Heart left ventricle (tissue), 16 donors: ENCODE measurements around the gene OTOGL. TPM values are rescaled to one million over a fixed set of nuclear protein-coding genes. Genes with fewer than 3 reads are reported as not detected.
"Not testable (repeated sequence)": the region's sequence is repeated elsewhere in the genome, so short reads cannot be mapped to it uniquely, and the experiment has no call there.

Source experiments
- ATAC-seq, 4 donors: fragments of 200-7000 bp; cut with Tn5 transposase; one replicate each; pipeline ENCODE4 v1.9.1; 2020 to 2022; ENCODE audit warnings: moderate library complexity in 4 of 4, mild to moderate bottlenecking in 3 of 4, moderate number of reproducible peaks in 1 of 4
- DNase-seq, 5 donors: peaks; one replicate each; pipeline ENCODE4 v3.0.0-alpha.2; 2020
- H3K27ac ChIP-seq, 12 donors: fragments of 200-600 bp; sonication (generic) in 4 of 12; one replicate each; pipeline versions ENCODE4 v1.5.0 to v1.8.0; 2016 to 2022; ENCODE audit warnings: mild to moderate bottlenecking in 2 of 12
- H3K27me3 ChIP-seq, 9 donors: fragments of 200-600 bp; sonication (generic) in 2 of 9; one replicate each; pipeline versions ENCODE4 v1.5.1 to v1.8.0; 2016 to 2022; ENCODE audit warnings: mild to moderate bottlenecking in 3 of 9
- H3K36me3 ChIP-seq, 9 donors: fragments of 200-600 bp; sonication (generic) in 2 of 9; one replicate each; pipeline versions ENCODE4 v1.5.0 to v1.8.0; 2018 to 2022; ENCODE audit warnings: mild to moderate bottlenecking in 2 of 9
- H3K4me1 ChIP-seq, 12 donors: fragments of 200-600 bp; sonication (generic) in 4 of 12; one replicate each; pipeline versions ENCODE4 v1.5.0 to v1.8.0; 2016 to 2022; ENCODE audit warnings: mild to moderate bottlenecking in 3 of 12
- H3K4me3 ChIP-seq, 12 donors: fragments of 200-600 bp; sonication (generic) in 4 of 12; one replicate each; pipeline versions ENCODE4 v1.5.0 to v1.8.0; 2017 to 2022; ENCODE audit warnings: mild to moderate bottlenecking in 9 of 12, moderate library complexity in 4 of 12
- H3K9me3 ChIP-seq, 12 donors: fragments of 200-600 bp; sonication (generic) in 4 of 12; one replicate each; pipeline versions ENCODE4 v1.5.0 to v1.8.0; 2016 to 2022; ENCODE audit warnings: mild to moderate bottlenecking in 1 of 12
- POLR2A ChIP-seq, 2 donors: fragments of 450-650 bp; IDR thresholded peaks; one replicate each; pipeline ENCODE4 v1.6.1; 2017; ENCODE audit warnings: antibody characterized with exemption in 2 of 2, mild to moderate bottlenecking in 2 of 2, moderate library complexity in 2 of 2
- WGBS, 4 donors: extraction: QIAGEN DNeasy Blood & Tissue Kit in 2 of 4; methylation state at CpG; one replicate each; pipeline versions ENCODE4 v1.1.5 to v1.1.7; 2013 to 2018; 5-methylcytosine and 5-hydroxymethylcytosine counted together
- intact Hi-C, 10 donors: fragments of 100-400 bp; cut with DNase I; formaldehyde crosslinking; loops; one replicate each; pipeline versions ENCODE4 v1.11.1 to v1.14.2; 2022
- polyA plus RNA-seq, 2 donors: library from polyadenylated mRNA; stranded (reverse); fragments of 200-250 nt; gene quantifications; one replicate each; pipeline ENCODE4 v1.2.3, GENCODE V29; 2013
- total RNA-seq, 9 donors: library from RNA; depleted of rRNA in 2 of 9; stranded (reverse); fragments of >200 nt in 2 of 9; fragmentation: NEBNext Ultra II Directional in 3 of 9; extraction: Animal tissue kit (Norgen Biotek cat#: 25700) in 3 of 9; gene quantifications; one replicate each; pipeline versions ENCODE4 v1.1.0 to v1.2.4, GENCODE V29; 2016 to 2023
- TF ChIP-seq, protein P1 (sequence below), 12 donors: fragments of 200-600 bp; sonication (generic) in 4 of 12; IDR thresholded peaks; one replicate each; pipeline versions ENCODE4 v1.5.0 to v1.8.0; 2018 to 2022; ENCODE audit warnings: antibody characterized with exemption in 12 of 12, mild to moderate bottlenecking in 5 of 12
- donor health status: ischemic (EF 13 %, LVEDD 7.1; RV severe dilation, severe dysfunction).
- donor health status: healthy with polysubstance abuse.
- donor health status: DM: no; HTN: yes; CAD: no.
- donor health status: DM: no; HTN: no; CAD: no.
- donor health status: ischemic (EF 25% LVEDD 6.9; RV normal size, moderate dysfunction).
- donor health status: ischemic (EF 25% LVEDD 5.7; RV mildly dilated, moderate dysfunction).
- donor health status: healthy.
- donor health status: DM: yes; HTN: yes; CAD: no.
- donor health status: ischemic (EF 35%, LVEDD 5.7; RV mildly dilated, moderate dysfunction).
- donor health status: nonischemic (EF 11% LVEDD 7.7; RV severe dilation, severe dysfunction).
- donor health status: DM: yes; HTN: yes; CAD: no.
- donor health status: PGD.
- donor health status: ischemic (EF 29% LVEDD 5.4; RV normal size, mild dysfunction).
- donor health status: nonischemic (EF 23%, LVEDD 6.1; RV moderate dilation, normal function).

The OTOGL gene
- total and polyA plus RNA-seq, 11 donors: 0.05 to 1.3 (median 0.27) TPM

DNA sequence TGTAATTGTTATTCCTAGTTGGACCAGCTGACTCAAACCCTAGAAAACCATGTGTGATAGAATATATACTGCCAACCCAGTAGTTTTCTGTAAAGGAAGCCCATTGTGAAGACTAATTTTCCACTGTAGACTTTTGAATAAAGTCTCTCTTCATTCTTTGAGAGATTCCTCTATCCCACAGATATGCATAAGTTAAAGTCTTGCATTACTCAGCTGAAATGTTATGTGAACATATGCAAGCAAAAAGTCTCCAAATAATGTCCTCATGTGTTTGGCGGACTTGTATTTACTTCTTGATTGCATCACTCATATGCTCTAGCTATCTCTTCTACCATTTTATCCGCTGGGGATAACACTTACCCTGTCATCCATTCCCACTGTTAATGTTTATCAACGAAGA is 35.1 kb upstream of the OTOGL start:
- intact Hi-C loops: no loop called here

DNA sequence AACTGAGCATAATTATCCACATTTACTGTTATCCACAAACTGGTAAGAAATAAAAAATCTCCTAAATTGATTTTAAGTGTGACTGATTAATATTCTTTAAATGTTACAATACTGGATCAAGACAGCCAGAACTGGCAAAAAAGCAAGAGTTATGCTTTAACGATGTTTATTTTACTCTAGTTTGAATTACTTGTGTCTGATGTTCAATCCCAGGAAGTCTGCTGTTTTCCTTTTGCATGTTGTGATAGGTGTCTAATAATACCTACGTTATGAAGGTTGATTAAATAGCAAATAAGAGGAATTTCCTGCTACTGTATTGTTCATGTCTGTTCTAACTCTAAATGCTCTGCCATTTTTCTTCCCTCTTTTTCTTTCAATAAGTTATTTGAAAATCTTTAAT is 34.4 kb upstream of the OTOGL start:
- ATAC-seq (no peak), DNase-seq (no peak)
- WGBS, 4 donors: 64 to 66% (median 64%) methylated on average over 2 of the region's 2 CpGs
- H3K27me3 ChIP-seq: no peaks in the 10 kb centered on the region
- no peaks in the 10 kb centered on the region for H3K4me1 ChIP-seq
- H3K9me3 ChIP-seq: no peaks in the 10 kb centered on the region
- H3K36me3 ChIP-seq: no peaks in the 10 kb centered on the region
- TF ChIP-seq, protein P1, sequence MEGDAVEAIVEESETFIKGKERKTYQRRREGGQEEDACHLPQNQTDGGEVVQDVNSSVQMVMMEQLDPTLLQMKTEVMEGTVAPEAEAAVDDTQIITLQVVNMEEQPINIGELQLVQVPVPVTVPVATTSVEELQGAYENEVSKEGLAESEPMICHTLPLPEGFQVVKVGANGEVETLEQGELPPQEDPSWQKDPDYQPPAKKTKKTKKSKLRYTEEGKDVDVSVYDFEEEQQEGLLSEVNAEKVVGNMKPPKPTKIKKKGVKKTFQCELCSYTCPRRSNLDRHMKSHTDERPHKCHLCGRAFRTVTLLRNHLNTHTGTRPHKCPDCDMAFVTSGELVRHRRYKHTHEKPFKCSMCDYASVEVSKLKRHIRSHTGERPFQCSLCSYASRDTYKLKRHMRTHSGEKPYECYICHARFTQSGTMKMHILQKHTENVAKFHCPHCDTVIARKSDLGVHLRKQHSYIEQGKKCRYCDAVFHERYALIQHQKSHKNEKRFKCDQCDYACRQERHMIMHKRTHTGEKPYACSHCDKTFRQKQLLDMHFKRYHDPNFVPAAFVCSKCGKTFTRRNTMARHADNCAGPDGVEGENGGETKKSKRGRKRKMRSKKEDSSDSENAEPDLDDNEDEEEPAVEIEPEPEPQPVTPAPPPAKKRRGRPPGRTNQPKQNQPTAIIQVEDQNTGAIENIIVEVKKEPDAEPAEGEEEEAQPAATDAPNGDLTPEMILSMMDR (IDR thresholded peaks at IDR 0.05): no peak
- no peak for TF ChIP-seq POLR2A (IDR thresholded peaks at IDR 0.05)
- no peak overlapping the region for H3K27ac ChIP-seq
- intact Hi-C loops: no loop called here
- H3K4me3 ChIP-seq: no peak overlapping the region

More for the DNA sequence above, 35.1 kb upstream of the OTOGL start:
- no peak for TF ChIP-seq POLR2A (IDR thresholded peaks at IDR 0.05)
- TF ChIP-seq, protein P1 (IDR thresholded peaks at IDR 0.05): no peak
- Histone ChIP-seq H3K36me3 (no peaks in the 10 kb centered on the region), H3K27me3 (no peaks in the 10 kb centered on the region), H3K4me3 (no peak overlapping the region), H3K4me1 (no peaks in the 10 kb centered on the region), H3K9me3 (no peaks in the 10 kb centered on the region), H3K27ac (no peak overlapping the region)
- DNase-seq (no peak), ATAC-seq (no peak)
- 83 to 90% (median 88%) methylated on average over 3 of the region's 3 CpGs for WGBS, 4 donors

DNA sequence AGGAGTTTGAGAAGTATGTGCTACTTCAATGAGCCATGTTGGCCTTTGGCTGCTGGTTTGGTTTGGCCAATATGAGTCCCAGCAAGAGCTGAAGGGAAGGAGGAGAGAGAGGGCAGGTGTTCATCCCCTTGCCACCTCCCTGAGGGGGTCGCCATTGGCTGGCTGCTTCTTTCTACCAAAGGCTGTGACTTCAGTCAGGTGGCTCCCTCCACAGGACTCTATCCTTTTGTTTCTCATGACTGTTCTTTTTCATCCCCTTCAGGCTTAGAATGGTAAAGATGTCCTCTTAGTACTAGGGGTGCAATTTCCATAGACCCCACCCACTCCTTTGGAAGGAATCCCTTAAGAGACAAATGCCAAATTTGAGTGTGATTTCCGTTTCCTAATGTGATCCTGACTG is 31.2 kb upstream of the OTOGL start:
- no peak for DNase-seq
- Histone ChIP-seq H3K27me3 (no peaks in the 10 kb centered on the region), H3K4me3 (no peak overlapping the region), H3K27ac (no peak overlapping the region), H3K36me3 (no peaks in the 10 kb centered on the region), H3K9me3 (peaks cover 0 to 7% (median 0%) of the 10 kb centered on the region in 12 donors), H3K4me1 (no peaks in the 10 kb centered on the region)
- intact Hi-C loops: no loop called here
- 49 to 75% (median 65%) methylated on average over 2 of the region's 2 CpGs for WGBS, 4 donors
- no peak for ATAC-seq
- TF ChIP-seq POLR2A (IDR thresholded peaks at IDR 0.05): no peak
- TF ChIP-seq, protein P1 (IDR thresholded peaks at IDR 0.05): no peak

DNA sequence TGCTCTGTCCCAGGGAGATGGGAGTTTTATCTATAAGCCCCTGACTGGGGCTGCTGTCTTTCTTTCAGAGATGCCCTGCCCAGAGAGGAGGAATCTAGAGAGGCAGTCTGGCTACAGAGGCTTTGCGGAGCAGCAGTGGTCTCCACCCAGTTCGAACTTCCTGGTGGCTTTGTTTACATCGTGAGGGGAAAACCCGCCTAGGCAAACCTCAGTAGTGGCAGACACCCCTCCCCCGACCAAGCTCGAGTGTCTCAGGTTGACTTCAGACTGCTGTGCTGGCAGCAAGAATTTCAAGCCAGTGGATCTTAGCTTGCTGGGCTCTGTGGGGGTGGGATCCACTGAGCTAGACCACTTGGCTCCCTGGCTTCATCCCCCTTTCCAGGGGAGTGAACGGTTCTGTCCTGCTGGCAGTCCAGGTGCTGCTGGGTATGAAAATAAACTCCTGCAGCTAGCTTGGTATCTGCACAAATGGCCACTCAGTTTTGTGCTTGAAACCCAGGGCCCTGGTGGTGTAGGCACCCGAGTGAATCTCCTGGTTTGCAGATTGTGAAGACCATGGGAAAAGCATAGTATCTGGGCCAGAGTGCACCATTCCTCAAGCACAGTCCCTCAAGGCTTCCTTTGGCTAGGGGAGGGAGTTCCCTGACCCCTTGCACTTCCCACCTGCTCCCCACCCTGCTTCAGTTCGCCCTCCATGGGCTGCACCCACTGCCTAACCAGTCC is 15.3 kb upstream of the OTOGL start:
- H3K36me3 ChIP-seq, H3K4me1 ChIP-seq, H3K27me3 ChIP-seq, intact Hi-C loops, ATAC-seq, H3K9me3 ChIP-seq, H3K4me3 ChIP-seq, H3K27ac ChIP-seq, DNase-seq: not testable (repeated sequence)
- WGBS, 4 donors: 36 to 57% (median 42%) methylated on average over 9 of the region's 9 CpGs

DNA sequence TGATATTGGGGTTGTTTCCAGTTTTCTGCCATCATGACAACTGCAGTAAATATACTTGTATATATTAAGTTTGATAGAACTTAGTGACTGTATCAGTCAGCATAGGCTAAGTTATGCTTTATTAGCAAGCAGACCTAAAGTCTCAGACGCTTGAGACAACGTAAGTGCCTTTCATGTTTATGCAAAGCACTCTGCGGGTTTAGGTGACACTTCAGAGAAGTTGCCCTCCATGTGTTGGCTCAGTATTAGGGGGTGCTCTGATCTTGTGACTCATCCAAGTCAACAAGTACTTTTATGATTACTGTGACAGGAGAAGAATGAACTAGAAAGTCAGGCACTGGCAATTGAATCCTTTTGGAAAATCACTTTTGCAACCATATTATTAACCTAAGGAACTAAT is 13.3 kb upstream of the OTOGL start:
- Histone ChIP-seq H3K4me1 (no peaks in the 10 kb centered on the region), H3K9me3 (peaks cover 0 to 16% (median 2%) of the 10 kb centered on the region in 12 donors), H3K27me3 (no peaks in the 10 kb centered on the region), H3K27ac (no peak overlapping the region), H3K4me3 (no peak overlapping the region), H3K36me3 (no peaks in the 10 kb centered on the region)
- intact Hi-C loops: no loop called here
- 86 to 92% (median 90%) methylated on average over 3 of the region's 3 CpGs for WGBS, 4 donors
- no peak for TF ChIP-seq POLR2A (IDR thresholded peaks at IDR 0.05)
- TF ChIP-seq, protein P1 (IDR thresholded peaks at IDR 0.05): no peak
- ATAC-seq (no peak), DNase-seq (no peak)
